22Rv1 (cell line): ENCODE data around the gene ABCB6.

ENCODE experiments used
- ZFX ChIP-seq: fragments of 450-650 bp; IDR thresholded peaks from 2 replicates; pipeline ENCODE4 v1.6.1; 2017; ENCODE audit warnings: antibody characterized with exemption, borderline replicate concordance
- TF ChIP-seq, protein P1 (sequence below): fragments of 450-650 bp; IDR thresholded peaks from 2 replicates; pipeline ENCODE4 v1.5.1; 2017; ENCODE audit warnings: mild to moderate bottlenecking

DNA sequence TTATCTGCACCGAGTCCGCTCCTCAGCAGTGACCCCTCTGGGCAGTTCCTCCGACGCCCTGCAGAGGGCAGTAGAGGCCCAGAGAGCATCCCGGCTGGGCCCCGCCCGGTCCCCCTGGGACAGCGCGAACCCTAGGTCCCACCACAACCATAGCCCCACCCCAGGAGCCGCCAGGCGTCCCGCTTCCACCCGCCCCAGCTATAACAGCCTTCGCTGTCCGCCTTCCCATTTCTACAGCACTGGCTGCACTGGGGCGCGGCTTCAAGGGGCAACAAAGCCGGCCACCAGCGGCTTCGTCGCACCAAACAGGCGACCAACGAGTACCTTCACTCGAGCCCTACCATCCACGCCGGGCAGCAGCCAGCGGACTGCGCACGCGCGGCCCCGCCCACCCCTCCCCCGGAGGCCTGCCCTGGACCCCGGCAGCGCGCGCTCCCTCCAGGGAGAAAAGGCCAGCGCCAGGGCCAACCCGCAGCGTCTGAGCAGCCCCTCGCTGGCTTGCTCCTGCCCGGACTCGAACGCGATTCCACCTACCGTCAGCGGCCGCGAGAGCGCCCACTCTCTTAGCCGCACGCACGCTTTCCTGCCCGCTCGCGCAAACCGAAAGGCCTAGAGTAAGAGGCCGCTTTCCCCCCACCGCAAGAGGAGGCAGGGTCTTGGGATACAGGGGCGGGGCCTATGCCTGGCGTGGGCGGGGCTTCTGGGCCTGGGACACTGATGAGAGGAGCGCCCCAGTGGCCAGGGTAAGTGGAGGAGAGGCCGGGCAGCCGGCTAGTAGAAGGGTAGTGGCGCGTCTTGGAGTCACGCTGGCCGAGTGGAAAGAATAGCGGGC lies 58.4 kb downstream of the ABCB6 start, which contains the start of gene NHEJ1:
- TF ChIP-seq, protein P1, sequence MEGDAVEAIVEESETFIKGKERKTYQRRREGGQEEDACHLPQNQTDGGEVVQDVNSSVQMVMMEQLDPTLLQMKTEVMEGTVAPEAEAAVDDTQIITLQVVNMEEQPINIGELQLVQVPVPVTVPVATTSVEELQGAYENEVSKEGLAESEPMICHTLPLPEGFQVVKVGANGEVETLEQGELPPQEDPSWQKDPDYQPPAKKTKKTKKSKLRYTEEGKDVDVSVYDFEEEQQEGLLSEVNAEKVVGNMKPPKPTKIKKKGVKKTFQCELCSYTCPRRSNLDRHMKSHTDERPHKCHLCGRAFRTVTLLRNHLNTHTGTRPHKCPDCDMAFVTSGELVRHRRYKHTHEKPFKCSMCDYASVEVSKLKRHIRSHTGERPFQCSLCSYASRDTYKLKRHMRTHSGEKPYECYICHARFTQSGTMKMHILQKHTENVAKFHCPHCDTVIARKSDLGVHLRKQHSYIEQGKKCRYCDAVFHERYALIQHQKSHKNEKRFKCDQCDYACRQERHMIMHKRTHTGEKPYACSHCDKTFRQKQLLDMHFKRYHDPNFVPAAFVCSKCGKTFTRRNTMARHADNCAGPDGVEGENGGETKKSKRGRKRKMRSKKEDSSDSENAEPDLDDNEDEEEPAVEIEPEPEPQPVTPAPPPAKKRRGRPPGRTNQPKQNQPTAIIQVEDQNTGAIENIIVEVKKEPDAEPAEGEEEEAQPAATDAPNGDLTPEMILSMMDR, result peak; percentile 96
- TF ChIP-seq ZFX, result no peak
